GM18909 (cell line): ENCODE results near the gene COQ10A.
"Not testable (repeated sequence)": the region's sequence is repeated elsewhere in the genome, so short reads cannot be mapped to it uniquely, and the experiment has no call there.

Source experiments
- ATAC-seq: cut with Tn5 transposase; IDR thresholded peaks from one replicate; pipeline ENCODE4 v1.9.1; 2021; ENCODE audit warnings: mild to moderate bottlenecking; ENCODE audit not compliant: unreplicated experiment, poor library complexity

The COQ10A gene

GRCh38 chr12:56242986-56243385 lies 23.8 kb upstream of the COQ10A start:
- no peak for ATAC-seq

- no peak for ATAC-seq
Observed at GRCh38 chr12:56243731-56244181, 23.0 kb upstream of the COQ10A start.

DNA sequence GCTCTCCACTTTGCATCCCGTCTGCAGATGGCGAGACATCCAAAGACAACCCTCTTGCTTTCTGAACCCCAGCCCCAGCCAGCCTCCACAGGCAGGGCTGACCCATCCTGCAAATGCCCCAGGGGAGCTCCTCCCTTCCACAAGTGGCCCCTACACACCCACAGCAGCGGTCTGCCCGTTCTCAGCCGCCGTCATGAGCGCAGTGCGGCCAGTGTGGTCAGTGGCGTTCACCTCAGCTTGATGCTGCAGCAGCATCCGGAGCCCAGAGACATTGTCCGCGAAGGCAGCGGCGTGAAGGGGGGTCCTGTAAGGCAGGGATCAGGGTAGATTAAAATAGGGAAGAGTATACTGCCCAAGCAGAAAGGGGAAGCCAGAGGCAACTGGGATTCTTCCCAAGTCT lies 22.2 kb upstream of the COQ10A start:
- ATAC-seq, result no peak

- ATAC-seq, result no peak
Observed at GRCh38 chr12:56247923-56248322, 18.8 kb upstream of the COQ10A start.

GRCh38 chr12:56248711-56249110 lies 18.0 kb upstream of the COQ10A start:
- no peak for ATAC-seq

DNA sequence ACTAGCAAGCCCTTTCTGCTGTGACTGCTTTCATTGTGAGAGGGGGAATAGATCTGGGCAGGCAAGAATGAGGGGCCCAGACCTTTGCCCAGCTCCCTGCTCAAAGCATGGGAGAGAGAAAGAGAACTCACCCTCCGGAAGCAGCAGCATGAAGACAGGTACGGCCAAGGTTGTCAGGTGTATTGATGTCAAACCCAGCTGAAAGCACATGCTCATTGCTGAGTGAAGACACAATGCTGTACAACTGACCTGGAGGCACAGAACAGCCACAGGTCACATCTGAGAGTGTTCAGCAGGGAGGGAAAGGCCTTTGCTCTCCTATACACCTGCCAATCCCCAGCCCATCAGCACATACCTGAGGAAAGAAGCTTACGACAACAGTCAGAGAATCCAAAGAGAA lies 14.1 kb upstream of the COQ10A start:
- no peak for ATAC-seq

DNA sequence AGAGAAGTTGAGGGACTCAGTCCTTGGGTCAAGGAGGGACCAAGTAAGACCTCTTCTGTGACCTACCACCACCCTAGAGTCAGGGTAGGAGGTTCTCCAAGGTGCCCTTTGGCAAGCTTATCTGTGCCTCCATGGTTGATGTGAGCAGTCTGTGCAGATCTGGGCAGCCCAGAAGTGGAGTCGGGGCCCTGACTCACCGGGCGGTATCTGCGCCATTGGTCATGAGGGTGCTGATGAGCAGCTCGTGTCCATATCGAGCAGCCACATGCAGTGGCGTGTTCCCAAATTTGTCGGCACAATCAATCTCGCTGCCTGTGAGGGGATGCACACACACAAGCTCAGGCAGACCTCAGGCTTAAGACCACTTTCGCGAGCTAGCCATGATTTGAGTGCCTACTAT lies 13.7 kb upstream of the COQ10A start:
- no peak for ATAC-seq

DNA sequence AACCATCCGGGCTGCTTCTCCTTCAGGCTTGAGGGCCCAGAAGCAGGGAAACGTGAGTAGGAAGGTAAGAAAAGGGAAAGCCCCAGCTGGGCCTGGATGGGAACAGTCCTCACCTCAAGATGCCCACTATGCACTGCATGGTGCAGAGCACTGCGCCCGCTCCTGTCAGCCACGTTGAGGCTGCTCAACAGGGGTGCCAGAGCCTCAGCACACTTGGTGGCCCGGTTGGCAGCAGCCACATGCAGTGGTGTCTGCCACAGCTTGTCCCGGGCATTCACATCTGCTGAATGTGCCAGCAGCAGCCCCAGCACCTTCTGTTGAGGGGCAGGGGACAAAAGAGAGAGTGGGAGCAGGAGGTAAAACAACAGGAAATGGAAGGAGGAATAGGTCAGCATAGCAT lies 11.1 kb upstream of the COQ10A start:
- no peak for ATAC-seq

DNA sequence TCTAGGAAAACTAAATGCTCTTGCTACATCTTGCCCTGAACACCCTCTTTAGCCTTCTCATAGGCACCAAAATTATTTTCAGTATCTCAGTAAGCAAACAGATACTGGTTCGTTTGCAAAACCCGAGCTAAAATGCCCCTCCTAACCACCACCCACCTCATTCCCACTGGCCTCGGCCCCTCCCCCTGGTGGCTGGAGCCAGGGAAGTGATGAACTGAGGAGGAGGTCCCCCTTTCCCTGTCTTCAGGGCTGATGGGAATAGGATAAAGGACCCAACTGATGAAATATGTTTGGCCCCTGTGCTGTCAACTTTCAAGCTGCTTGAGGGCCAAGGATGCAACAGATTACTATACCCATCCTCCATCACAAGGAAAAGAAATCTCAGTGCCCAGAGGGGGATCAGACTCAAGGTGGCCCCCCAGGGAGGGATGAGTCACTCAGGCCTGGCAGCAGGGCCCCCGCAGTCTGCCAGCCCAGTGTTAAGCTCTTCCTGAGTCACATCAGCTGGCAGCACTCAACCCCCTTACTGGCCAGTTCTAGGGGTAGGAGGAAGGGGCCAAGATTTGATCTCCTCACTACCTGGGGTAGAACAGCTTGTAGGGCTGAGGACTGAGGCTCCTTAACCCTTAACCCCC lies 10.3 kb upstream of the COQ10A start:
- no peak for ATAC-seq

GRCh38 chr12:56257071-56257470 lies 9.7 kb upstream of the COQ10A start:
- no peak for ATAC-seq

GRCh38 chr12:56257491-56258067 lies 9.2 kb upstream of the COQ10A start:
- no peak for ATAC-seq

- ATAC-seq, result peak; percentile 89
Observed at GRCh38 chr12:56258068-56258819, 8.5 kb upstream of the COQ10A start, which contains the start of gene ANKRD52. Gene ANKRD52, minus strand, starts transcription at chr12:56258384. Its CDS starts 115 bp downstream, at chr12:56258269.

DNA sequence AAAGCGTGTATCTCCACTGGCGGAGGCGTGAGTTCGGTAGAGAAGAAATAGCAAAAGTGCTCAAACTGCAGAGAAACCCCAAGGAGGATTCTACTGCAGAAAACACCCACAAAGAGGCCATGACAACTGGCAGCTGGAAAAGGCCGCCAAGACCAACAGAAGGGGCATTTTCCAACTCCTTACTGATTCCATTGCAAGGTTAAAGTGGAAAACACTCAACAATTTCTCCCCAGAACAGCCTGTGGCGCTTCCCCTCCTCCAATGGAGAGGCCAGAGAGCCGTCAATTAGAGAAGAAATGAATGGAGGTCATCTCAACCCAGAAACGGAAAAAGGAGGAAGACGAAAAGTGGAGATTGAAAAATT lies 7.9 kb upstream of the COQ10A start:
- ATAC-seq, result no peak

- ATAC-seq, result no peak
Observed at GRCh38 chr12:56260380-56260779, 6.4 kb upstream of the COQ10A start.

GRCh38 chr12:56260921-56261320 lies 5.8 kb upstream of the COQ10A start:
- no peak for ATAC-seq

DNA sequence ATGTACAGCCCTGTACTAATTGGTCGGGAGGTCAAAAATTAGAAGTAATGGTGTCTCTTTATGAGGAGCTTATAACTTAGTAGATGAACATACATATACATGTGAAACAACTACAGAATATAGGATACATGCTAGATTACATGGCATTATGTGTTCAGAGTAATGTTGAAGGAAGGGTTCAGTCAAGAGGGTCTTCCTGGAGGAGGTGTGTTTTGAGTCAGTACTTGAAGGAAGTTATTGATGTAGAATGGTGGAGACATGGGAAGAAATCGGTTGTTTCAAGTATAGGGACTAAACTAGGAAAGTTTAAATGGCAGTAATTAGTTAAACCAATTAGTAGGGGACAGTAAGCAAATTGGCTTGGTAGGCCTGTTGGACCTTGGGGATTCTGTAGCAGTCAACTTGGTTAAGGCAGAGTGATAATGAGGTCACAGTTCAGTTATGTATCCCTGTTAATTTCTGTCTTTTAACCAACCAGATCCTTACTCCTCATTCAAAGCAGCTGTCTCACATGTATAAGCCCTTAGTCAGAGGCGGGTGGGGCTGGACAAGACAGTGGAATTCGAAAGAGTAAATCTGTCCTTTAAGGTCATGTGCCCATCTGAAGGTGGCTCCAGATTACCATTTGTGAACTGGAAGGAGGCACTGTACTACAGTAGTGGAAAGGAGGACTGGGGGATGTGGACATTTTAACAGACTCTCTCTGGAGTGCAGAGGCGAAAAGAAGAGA lies 5.1 kb upstream of the COQ10A start:
- ATAC-seq, result no peak

DNA sequence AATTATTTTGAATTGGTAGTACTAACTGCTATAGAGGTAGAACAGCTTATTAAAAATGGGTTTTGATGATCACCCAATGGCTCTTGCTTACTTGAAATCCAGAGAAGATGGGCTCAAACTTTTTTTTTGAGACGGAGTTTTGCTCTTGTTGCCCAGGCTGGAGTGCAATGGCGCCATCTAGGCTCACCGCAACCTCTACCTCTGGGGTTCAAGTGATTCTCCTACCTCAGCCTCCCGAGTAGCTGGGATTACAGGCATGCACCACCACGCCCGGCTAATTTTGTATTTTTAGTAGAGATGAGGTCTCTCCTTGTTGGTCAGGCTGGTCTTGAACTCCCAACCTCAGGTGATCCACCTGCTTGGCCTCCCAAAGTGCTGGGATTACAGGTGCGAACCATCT lies 3.8 kb upstream of the COQ10A start:
- not testable (repeated sequence) for ATAC-seq

- ATAC-seq, result not testable (repeated sequence)
Observed at GRCh38 chr12:56266068-56266692, 562 bp upstream of the COQ10A start.

DNA sequence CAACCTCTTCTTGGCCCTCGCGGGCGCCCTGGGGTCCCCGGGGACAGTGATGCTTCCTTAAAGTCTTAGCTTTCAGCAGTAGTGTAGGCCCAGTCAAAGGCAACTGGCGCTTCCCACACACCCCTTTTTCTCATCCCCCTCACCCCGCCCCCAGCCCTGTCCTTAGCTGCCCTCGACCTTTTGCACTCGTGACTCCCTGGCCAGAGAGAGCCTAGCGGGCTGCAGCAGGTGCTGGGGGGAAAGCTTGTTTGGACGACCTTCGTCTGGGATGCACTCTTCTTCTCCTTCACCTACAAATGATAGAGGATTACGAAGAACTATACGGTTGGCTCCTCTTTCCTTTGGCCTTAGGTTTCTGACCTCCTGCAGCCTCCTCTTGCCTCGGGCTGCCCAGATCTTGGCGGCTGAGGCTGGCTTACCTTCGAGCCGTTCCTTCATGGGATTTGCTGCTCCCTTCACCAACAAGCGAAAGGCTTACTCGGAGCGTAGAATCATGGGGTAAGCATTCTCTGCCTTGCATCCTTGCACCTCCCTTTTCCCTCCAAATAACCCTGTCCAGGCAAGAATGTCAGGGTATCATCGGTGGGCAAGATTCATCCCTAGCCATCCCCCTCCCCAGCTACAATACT lies 815 bp downstream of the COQ10A start:
- peak; percentile 10 for ATAC-seq

GRCh38 chr12:56271031-56271430 lies 4.3 kb downstream of the COQ10A start:
- no peak for ATAC-seq
